HG03066 (cell line): ENCODE data around the gene KCNK6.
A peak's percentile ranks its signal among the peaks of the same experiment; 100 is the strongest.

Experiments
- ATAC-seq: cut with Tn5 transposase; IDR thresholded peaks from one replicate; pipeline ENCODE4 v1.9.1; 2021; ENCODE audit warnings: low read depth; ENCODE audit not compliant: unreplicated experiment

The KCNK6 gene

GRCh38 chr19:38294090-38294489 lies 25.6 kb upstream of the KCNK6 start:
- ATAC-seq, result no peak

- ATAC-seq, result no peak
These were observed 20.6 kb upstream of the KCNK6 start for GRCh38 chr19:38298821-38299680.

DNA sequence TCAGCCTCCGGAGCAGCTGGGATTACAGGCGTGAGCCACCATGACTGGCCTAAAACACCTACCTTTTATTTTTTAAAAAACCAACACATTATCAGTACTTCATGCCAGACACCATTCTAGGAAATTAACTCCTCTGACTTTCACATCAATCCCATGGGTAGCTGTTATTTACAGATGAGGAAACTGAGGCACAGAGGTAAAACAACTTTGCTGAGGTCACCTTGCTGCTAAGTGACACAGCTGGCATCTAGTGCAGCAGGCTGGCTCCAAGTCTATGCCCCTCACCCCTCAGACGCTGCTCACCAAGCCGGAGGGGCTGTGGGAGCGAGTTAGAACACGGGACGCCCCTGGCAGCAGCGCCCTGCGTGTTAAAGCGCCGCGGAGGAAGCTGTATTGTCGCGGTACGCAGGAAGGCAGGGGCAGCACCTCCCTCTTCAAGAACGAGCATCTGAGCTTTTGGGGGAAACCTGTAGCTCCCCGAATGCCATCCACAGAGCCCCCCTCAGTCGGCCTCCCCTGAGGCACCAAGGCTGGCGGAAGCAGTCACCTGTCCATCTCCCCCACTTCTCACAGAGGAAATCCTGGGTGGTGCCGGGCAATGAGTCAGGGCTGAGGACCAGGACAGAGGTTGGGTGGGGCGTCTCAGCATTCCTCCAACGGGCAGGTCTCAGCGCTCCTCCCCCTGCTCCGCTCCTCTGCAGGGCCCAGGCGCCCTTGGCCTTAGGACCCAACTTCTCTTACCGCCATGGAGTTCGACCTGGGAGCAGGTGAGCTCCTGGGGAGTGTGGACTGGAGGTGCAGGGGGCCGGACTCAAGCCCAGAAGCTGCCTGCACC lies 15.9 kb upstream of the KCNK6 start, which contains the start of gene C19orf33:
Gene C19orf33, plus strand, starts transcription at position 735 of the 835 bp plus-strand sequence. Its CDS starts 11 bp downstream, at position 746.
- ATAC-seq, result no peak

GRCh38 chr19:38304352-38304865 lies 15.2 kb upstream of the KCNK6 start:
- no peak for ATAC-seq

GRCh38 chr19:38304866-38305429 lies 14.7 kb upstream of the KCNK6 start:
- no peak for ATAC-seq

DNA sequence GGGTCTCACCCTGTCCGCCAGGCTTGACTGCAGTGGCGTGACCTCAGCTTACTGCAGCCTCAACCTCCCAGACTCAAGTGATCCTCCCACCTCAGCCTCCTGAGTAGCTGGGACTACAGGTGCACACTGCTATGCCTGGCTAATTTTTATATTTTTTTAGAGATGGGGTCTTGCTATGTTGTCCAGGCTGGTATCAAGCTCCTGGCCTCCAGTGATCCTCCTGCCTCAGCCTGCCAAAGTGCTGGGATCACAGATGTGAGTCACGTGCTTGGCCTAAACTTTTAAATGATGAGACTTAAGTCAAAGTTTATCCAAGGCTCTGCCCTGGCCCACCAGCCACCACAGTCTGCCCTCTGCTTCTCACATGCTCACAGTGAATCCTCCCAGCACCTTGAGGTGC lies 13.4 kb upstream of the KCNK6 start:
- ATAC-seq, result no peak

DNA sequence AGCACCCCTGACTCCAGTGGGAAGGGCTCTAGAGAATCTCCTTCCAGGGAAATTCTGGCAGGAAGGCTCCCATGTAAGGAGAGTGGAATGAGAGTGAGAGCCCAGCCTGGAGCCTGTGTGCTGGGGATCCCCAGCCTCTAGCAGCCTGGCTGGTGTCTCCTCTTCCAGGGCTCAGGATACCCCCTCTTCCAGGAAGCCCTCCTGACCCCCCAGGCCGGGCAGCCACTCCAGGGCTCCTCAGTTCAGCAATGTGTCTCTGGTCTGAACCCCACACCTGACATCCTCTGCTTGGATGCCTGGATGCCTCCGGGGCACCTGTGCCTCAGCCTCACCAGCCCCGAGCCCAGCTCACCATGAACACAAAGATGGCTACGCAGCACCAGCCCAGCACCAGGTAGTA lies 12.6 kb upstream of the KCNK6 start:
- ATAC-seq, result no peak

- ATAC-seq, result no peak
These were observed 12.0 kb upstream of the KCNK6 start for GRCh38 chr19:38307597-38307996.

DNA sequence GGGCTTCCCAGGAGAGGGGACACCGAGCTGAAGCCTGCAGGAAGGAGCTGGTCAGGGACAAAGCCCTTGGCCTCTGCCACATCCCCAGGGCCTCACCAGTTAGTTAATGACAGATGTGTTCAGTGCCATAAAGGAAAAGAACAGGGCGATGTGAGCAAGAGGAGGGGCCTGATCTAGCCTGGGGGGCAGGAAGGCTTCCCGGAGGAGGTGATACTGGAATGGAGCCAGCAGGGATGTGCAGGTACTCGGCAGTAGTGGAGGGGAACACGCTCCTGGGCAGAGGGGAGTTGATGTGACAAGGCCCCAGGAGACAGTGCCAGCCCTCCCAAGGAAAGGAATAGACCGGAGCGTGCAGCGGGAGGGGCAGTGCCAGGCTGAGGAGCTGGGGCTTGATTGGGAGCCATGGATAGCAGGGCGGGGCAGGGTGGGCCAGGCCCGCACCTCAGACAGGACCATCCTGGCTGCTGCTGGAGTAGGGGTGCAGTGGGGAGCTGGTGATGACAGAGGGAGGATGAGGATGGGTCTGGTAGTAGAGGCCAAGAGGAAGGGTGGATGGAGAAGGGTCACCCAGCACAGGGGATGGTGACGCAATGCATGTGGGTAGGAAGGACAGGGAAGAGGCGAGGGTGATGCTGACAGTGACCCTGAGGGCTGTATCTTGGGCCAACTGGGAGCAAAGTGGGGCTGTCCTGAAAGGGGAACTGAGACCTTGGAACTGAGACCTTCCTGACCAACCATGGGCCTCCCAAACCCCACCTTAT lies 11.5 kb upstream of the KCNK6 start:
- no peak for ATAC-seq

DNA sequence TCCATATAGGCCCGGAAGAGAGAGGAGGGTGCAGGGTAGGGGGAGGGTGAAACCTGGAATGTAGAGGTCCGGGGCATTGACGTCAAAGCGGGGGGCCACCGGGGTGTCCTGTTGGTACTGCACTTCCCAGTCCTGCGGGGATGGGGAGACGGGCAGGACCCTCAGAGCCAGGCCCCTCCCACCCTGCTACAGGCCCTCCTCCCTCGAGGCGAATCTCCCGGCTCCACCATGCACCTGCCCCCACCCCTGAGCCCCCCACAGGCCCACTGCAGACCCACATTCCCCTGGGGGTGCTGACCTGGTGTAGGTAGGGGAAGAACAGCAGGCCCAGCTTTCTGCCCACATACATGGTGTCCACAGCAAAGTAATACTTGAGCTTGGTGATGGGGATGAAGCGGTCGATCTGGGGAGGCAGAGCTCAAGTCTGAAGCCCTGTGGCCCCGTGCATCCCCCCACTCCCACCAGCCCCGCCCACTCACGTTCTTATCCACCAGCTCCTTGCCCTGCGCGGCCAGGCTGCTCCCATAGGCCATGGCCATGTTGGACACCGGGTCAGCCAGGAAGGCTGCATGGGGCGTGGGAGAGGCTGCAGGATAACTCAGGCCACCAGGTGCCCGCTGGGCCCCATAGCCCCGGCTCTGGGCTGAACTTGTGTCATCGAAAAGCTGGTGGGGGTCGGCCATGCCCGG lies 10.6 kb upstream of the KCNK6 start:
- ATAC-seq, result no peak

- ATAC-seq, result no peak
These were observed 9.9 kb upstream of the KCNK6 start for GRCh38 chr19:38309615-38310278.

DNA sequence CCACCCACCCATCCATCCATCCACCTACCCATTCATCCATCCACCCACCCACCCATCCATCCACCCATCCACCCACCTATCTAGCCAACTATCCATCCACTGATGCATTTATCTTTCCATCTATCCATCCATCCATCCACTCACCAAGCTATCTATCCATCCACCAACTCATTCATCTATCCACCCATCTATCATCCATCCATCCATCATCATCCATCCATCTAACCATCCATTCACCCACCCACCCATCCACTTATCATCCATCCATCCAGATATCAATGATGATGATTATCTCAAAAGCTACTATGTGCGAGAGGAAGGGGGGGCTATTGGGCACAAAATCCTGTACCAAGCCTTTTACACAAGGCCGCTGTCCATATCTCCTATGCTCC lies 9.4 kb upstream of the KCNK6 start:
- no peak for ATAC-seq

DNA sequence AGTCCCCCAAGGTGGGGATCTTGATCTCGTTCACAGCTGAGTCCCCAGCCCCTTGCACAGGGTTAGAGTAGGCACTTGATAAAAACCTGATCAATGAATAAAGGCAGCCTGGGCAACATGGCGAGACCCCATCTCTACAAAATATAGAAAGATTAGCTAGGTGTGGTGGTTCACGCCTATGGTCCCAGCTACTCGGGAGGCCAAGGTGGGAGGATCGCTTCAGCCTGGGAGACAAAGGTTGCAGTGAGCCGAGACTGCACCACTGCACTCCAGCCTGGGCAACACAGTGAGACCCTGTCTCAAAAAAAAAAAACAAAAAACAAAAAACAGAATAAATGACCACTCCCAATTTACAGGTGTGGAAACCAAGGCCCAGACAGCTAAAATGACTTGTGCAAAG lies 8.7 kb upstream of the KCNK6 start:
- no peak for ATAC-seq

DNA sequence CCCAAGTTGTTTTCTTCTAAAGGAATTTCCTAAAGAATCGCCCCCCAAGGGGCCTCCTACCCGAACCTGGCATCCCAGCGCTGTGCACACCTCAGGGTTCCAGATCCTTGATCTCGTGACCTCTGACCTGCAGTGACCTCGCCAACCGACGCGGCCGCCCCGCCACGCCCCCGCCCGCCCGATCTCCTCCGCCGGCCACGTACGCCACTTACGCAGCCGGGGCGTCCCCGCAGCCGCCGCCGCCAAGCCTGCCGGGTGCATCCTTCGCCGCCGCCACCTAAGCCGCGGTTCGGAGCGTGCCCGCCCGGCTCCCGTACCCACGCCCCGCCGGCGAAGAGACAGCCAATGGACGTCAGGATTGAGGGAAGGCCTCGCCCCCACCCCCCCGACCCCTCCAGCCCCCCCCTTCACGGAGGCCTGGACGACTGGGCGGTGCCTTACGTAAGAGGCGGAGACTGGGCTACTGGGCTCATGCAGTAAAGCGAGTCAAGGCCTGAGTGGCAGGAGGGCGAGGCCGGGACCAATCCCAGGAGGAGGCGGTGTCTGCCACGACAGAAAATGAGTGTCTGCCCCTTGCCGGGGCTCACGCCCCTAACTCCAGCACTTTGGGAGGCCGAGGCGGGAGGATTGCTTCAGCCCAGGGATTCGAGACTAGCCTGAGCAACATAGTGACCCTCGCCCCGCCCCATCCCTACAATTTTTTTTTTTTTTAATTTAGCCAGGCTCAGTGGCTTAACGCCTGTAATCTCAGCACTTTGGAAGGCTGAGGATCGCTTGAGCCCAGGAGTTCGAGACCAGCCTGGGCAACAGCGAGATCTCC lies 3.8 kb upstream of the KCNK6 start, which contains the start of gene YIF1B:
Gene YIF1B, minus strand, starts transcription at position 291 of the 820 bp plus-strand sequence. Its CDS starts 30 bp downstream, at position 261.
- ATAC-seq, result peak; percentile 78

- no peak for ATAC-seq
These were observed 3.1 kb upstream of the KCNK6 start for GRCh38 chr19:38316477-38317067.

GRCh38 chr19:38317104-38317612 lies 2.5 kb upstream of the KCNK6 start:
- ATAC-seq, result no peak

DNA sequence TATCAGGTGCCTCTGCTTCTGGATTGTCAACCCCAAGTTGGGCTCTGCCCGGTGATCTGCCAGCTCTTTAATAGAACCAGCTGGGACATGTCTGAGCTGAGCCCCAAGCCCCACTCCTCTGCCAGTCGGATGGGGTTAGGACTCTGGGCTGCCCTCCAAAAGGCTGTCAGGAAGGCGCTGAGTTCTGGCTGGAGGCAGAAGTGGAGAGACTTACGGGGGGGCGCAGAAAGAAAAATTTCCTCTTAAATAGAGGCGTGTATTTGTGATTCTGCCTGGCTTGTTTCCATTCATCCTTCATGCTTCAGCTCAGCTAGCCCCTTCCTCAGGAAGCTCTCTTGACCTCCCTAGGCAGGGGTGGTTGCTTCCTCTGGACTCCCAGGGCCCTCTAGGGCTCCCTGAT lies 985 bp upstream of the KCNK6 start:
- ATAC-seq, result no peak

- no peak for ATAC-seq
These were observed 1.3 kb downstream of the KCNK6 start for GRCh38 chr19:38320969-38321339.
